ENCODE results near the gene BFSP2. TPM values are rescaled to one million over a fixed set of nuclear protein-coding genes. Genes with fewer than 3 reads are reported as not detected.

The BFSP2 gene
- total RNA-seq, 2 donors from 2014 or later: not detected

DNA sequence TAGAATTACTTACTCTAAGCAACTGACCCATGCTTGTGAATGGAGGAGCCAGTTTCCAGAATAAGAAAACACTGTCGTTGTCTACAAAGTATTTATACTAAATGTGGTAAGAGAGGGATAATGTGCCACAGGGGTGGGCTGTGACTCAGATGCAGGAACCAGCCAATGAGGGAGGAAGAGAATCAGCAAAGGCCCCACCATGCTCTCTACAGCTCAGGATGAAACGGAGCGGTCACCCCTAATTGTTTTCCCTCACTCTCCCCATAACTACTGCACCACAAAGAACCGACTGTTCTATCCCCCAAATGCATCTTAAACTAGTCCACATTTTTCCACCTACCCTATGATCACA is 44.5 kb downstream of the BFSP2 start:
- no peak overlapping the region for H3K4me3 ChIP-seq
- TF ChIP-seq, protein P1, sequence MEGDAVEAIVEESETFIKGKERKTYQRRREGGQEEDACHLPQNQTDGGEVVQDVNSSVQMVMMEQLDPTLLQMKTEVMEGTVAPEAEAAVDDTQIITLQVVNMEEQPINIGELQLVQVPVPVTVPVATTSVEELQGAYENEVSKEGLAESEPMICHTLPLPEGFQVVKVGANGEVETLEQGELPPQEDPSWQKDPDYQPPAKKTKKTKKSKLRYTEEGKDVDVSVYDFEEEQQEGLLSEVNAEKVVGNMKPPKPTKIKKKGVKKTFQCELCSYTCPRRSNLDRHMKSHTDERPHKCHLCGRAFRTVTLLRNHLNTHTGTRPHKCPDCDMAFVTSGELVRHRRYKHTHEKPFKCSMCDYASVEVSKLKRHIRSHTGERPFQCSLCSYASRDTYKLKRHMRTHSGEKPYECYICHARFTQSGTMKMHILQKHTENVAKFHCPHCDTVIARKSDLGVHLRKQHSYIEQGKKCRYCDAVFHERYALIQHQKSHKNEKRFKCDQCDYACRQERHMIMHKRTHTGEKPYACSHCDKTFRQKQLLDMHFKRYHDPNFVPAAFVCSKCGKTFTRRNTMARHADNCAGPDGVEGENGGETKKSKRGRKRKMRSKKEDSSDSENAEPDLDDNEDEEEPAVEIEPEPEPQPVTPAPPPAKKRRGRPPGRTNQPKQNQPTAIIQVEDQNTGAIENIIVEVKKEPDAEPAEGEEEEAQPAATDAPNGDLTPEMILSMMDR (IDR thresholded peaks at IDR 0.05): no peak
- TF ChIP-seq POLR2A (IDR thresholded peaks at IDR 0.05) (no peak), POLR2AphosphoS5 (IDR thresholded peaks at IDR 0.05) (no peak)
- H3K4me1 ChIP-seq (replicated peaks): no peaks in the 10 kb centered on the region
- H3K9me3 ChIP-seq: no peaks in the 10 kb centered on the region
- no peaks in the 10 kb centered on the region for H3K36me3 ChIP-seq
- no peaks in the 10 kb centered on the region for H3K27me3 ChIP-seq (replicated peaks; ENCODE audit: insufficient read depth)
- no peak for DNase-seq (ENCODE audit: low spot score)
- intact Hi-C loops (cut with DNase I): no loop called here
- WGBS: 75% methylated on average over 4 of the region's 4 CpGs
- H3K27ac ChIP-seq: no peak overlapping the region

DNA sequence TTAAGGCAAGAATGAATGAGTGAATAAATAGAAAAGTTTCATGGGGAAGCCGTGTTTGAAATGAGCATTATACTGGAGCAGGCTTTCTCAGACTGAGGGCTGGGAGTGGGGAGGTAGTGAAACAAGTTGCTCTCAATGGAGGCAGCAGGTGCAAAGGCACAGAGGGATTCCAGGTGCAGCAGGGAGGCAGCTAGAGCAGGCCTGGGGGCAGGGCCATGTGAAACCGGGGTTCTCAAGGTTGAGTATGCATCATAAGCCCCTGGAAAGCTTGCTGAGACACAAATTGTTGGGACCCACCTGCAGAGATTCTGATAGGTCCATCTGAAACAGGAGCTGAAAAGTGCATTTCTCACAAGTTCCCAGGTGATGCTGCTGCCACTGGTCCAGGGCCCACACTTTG is 45.3 kb downstream of the BFSP2 start:
- 98% methylated on average over 2 of the region's 2 CpGs for WGBS
- intact Hi-C loops (cut with DNase I): no loop called here
- no peaks in the 10 kb centered on the region for H3K36me3 ChIP-seq
- TF ChIP-seq, protein P1 (IDR thresholded peaks at IDR 0.05): no peak
- TF ChIP-seq POLR2AphosphoS5 (IDR thresholded peaks at IDR 0.05): no peak
- TF ChIP-seq POLR2A (IDR thresholded peaks at IDR 0.05): no peak
- no peaks in the 10 kb centered on the region for H3K27me3 ChIP-seq (replicated peaks; ENCODE audit: insufficient read depth)
- no peak overlapping the region for H3K4me3 ChIP-seq
- H3K4me1 ChIP-seq (replicated peaks): no peaks in the 10 kb centered on the region
- DNase-seq (ENCODE audit: low spot score): no peak
- H3K9me3 ChIP-seq: no peaks in the 10 kb centered on the region
- H3K27ac ChIP-seq: no peak overlapping the region

DNA sequence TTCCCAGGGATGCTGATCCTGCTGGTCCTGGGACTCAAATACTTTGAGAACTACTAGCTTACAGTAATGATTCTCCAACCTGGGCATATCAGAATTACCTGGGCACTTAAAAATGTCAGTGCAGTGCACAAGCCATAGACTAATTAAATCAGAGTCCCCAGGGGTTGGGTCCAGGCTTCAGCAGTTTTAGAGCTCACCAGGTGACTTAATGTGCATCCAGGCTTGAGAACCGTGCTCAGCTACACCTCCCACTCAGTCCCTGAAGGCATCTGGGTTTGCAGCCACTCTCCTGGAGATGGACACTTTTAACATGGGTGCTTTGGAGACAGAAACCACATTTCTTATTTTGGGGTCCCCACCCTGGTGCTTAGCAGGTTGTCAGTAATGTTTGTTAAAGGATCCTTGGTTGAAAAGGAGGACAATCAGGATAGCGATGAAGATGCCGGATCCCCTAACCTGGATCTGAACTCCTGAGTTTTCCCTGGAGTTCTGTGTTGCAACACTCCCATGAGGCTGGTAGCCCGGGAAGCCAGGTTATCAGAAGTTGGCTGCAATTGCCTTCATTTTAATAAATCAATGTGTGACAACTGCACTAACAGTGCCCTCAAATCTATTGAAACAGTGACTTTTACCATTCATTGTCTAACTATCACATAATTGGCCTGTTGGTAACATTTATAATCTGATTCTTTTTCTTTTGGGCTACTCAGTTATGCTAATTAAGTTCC is 48.1 kb downstream of the BFSP2 start:
- TF ChIP-seq POLR2A (IDR thresholded peaks at IDR 0.05) (no peak), POLR2AphosphoS5 (IDR thresholded peaks at IDR 0.05) (no peak)
- TF ChIP-seq, protein P1 (IDR thresholded peaks at IDR 0.05): no peak
- no peaks in the 10 kb centered on the region for H3K9me3 ChIP-seq
- H3K27me3 ChIP-seq (replicated peaks; ENCODE audit: insufficient read depth): no peaks in the 10 kb centered on the region
- 78% methylated on average over 4 of the region's 4 CpGs for WGBS
- H3K4me3 ChIP-seq: no peak overlapping the region
- no peak for DNase-seq (ENCODE audit: low spot score)
- no peak overlapping the region for H3K27ac ChIP-seq
- intact Hi-C loops (cut with DNase I): no loop called here
- no peaks in the 10 kb centered on the region for H3K36me3 ChIP-seq
- peaks cover 6% of the 10 kb centered on the region for H3K4me1 ChIP-seq (replicated peaks)

DNA sequence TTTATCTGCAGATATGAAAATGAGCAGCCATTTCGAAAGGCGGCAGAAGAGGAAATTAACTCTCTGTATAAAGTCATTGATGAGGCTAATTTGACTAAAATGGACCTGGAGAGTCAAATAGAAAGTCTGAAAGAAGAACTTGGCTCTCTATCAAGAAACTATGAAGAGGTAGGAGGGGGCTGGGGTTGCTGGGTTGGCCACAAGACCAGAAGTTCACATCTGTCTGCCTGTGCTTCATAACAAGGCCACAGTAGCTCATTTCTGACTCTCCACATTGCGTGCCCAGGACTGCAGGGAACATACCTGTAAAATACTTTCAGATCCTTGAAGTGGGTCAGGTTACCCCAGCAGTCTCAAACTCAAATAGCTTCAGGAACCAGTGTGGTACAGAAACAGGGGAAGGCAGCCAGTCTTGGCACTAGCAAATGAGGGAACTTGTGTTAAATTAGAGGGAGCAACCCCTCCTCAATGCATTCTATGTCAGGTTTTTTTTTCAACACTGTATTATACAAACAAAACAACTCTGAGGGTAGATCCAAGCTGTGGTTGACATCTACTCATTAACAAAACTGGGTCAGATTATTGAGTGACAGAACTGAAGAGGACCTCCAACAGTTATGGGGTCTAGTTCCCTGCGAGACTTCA is 48.7 kb downstream of the BFSP2 start:
- TF ChIP-seq, protein P1 (IDR thresholded peaks at IDR 0.05): no peak
- TF ChIP-seq POLR2A (IDR thresholded peaks at IDR 0.05) (no peak), POLR2AphosphoS5 (IDR thresholded peaks at IDR 0.05) (no peak)
- no peaks in the 10 kb centered on the region for H3K9me3 ChIP-seq
- H3K36me3 ChIP-seq: no peaks in the 10 kb centered on the region
- intact Hi-C loops (cut with DNase I): no loop called here
- H3K27me3 ChIP-seq (replicated peaks; ENCODE audit: insufficient read depth): no peaks in the 10 kb centered on the region
- peaks cover 6% of the 10 kb centered on the region for H3K4me1 ChIP-seq (replicated peaks)
- no peak overlapping the region for H3K27ac ChIP-seq
- no peak overlapping the region for H3K4me3 ChIP-seq
- 64% methylated on average over 4 of the region's 4 CpGs for WGBS
- no peak for DNase-seq (ENCODE audit: low spot score)

DNA sequence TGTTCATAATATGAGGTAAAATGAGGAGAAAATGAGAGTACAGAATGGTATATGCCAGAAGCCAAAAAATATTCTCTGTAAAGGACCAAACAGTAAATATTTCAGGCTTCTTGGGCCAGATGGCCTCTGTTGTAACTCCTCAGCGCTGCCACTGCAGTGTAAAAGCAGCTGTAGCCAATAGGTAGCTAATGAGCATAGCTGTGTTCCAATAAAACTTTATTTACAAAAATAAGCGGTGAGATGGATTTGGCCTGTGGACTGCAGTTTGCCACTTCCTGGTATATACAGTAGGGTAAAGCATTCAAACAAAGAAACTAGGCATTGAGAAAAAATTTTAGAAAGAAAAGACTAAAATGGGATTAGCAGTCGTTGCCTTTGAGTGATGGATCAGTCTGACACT is 51.5 kb downstream of the BFSP2 start:
- Histone ChIP-seq H3K4me3 (no peak overlapping the region), H3K4me1 (replicated peaks) (peaks cover 6% of the 10 kb centered on the region), H3K27ac (no peak overlapping the region), H3K36me3 (no peaks in the 10 kb centered on the region), H3K27me3 (replicated peaks; ENCODE audit: insufficient read depth) (no peaks in the 10 kb centered on the region), H3K9me3 (no peaks in the 10 kb centered on the region)
- TF ChIP-seq POLR2A (IDR thresholded peaks at IDR 0.05): no peak
- no peak for TF ChIP-seq POLR2AphosphoS5 (IDR thresholded peaks at IDR 0.05)
- TF ChIP-seq, protein P1 (IDR thresholded peaks at IDR 0.05): no peak
- intact Hi-C loops (cut with DNase I): no loop called here
- no peak for DNase-seq (ENCODE audit: low spot score)
- 95% methylated on average over 3 of the region's 3 CpGs for WGBS
